Measurements from ENCODE around the gene IFT172.

GRCh38 chr2:27506587-27506986 is 17.0 kb upstream of the IFT172 start:
- TF ChIP-seq CTCF (IDR thresholded peaks at IDR 0.05; ENCODE audit: borderline replicate concordance, extremely low read depth, low read length, poor library complexity, severe bottlenecking): no peak
- TF ChIP-seq EZH2 (IDR thresholded peaks at IDR 0.05; ENCODE audit: borderline replicate concordance, low read depth, low read length, severe bottlenecking): no peak

Data from DND-41 (cell line).